ENCODE data around the gene MAU2.
"Not testable (repeated sequence)": the region's sequence is repeated elsewhere in the genome, so short reads cannot be mapped to it uniquely, and the experiment has no call there.

MAU2 gene

GRCh38 chr19:19385896-19386869, 65.6 kb downstream of the MAU2 start:
- peak in 1 of 2 experiments; percentile 46 for DNase-seq

GRCh38 chr19:19387108-19387507, 66.5 kb downstream of the MAU2 start:
- no peak for DNase-seq

- DNase-seq: no peak
Measured at GRCh38 chr19:19388568-19389555, 68.2 kb downstream of the MAU2 start.

GRCh38 chr19:19389683-19390082, 69.1 kb downstream of the MAU2 start:
- not testable (repeated sequence) for DNase-seq

- not testable (repeated sequence) for DNase-seq
Measured at GRCh38 chr19:19394333-19394732, 73.7 kb downstream of the MAU2 start.

GRCh38 chr19:19399733-19400433, 79.3 kb downstream of the MAU2 start:
- no peak for DNase-seq

GRCh38 chr19:19402656-19403372, 82.2 kb downstream of the MAU2 start:
- DNase-seq: no peak

GRCh38 chr19:19403373-19403901, 82.8 kb downstream of the MAU2 start:
- DNase-seq: peak in 1 of 2 experiments; percentile 23

GRCh38 chr19:19404879-19405860, 84.5 kb downstream of the MAU2 start, which contains the start of gene GATAD2A:
Gene GATAD2A, plus strand, starts transcription at chr19:19405675. Its CDS starts 59,671 bp downstream, at chr19:19465346.
- peak; percentile 70 to 93 for DNase-seq

GRCh38 chr19:19405971-19406877, 85.6 kb downstream of the MAU2 start:
- peak in 1 of 2 experiments; percentile 59 for DNase-seq

- peak in 1 of 2 experiments; percentile 59 for DNase-seq
Measured at GRCh38 chr19:19406878-19407632, 86.4 kb downstream of the MAU2 start.

- no peak for DNase-seq
Measured at GRCh38 chr19:19407633-19407930, 87.0 kb downstream of the MAU2 start.

All from SW 1271 (cell line).